Measurements from ENCODE around the gene SLC29A2. TPM values are rescaled to one million over a fixed set of nuclear protein-coding genes. Genes with fewer than 3 reads are reported as not detected.
A peak's percentile ranks its signal among the peaks of the same experiment; 100 is the strongest.

SLC29A2 gene
- total RNA-seq, 8 experiments from 2014 or later, result 0.56 to 15.7 (median 3.5) TPM

GRCh38 chr11:66317322-66317722, 54.2 kb downstream of the SLC29A2 start:
- H3K4me1 ChIP-seq (replicated peaks in 1 of 2), result peaks cover 32 to 38% of the 10 kb centered on the region in 2 donors
- H3K27ac ChIP-seq, result peak overlapping the region; percentile 73 to 78
- peak in 6 of 8 experiments; percentile 0 to 6 (median 2) for ATAC-seq (replicated peaks in 6 of 8)
- H3K4me3 ChIP-seq, result no peak overlapping the region
- no CpG with 5 or more reads among the region's 14 CpGs for WGBS, 10 experiments
- in situ Hi-C loops (cut with MboI; ENCODE audit: low pct_unique_long_range_greater_than_20kb in 2 of 9, low sequenced_read_pairs in 9 of 9, unreplicated experiment in 9 of 9), result no loop called here

GRCh38 chr11:66316849-66317251, 54.7 kb downstream of the SLC29A2 start, which contains the start of gene CD248:
CD248 (minus strand) TSS chr11:66317044; CDS start chr11:66317027, 17 bp downstream.
- peaks cover 32 to 38% of the 10 kb centered on the region in 2 donors for H3K4me1 ChIP-seq (replicated peaks in 1 of 2)
- in situ Hi-C loops (cut with MboI; ENCODE audit: low pct_unique_long_range_greater_than_20kb in 2 of 9, low sequenced_read_pairs in 9 of 9, unreplicated experiment in 9 of 9), result no loop called here
- H3K4me3 ChIP-seq, result no peak within 1 kb of the TSS
- peak within 1 kb of the TSS; percentile 73 to 78 for H3K27ac ChIP-seq
- WGBS, 10 experiments, result no CpG with 5 or more reads among the region's 29 CpGs
- peak in 7 of 8 experiments; percentile 2 to 17 (median 5) for ATAC-seq (replicated peaks in 6 of 8)

- H3K4me3 ChIP-seq, result no peak overlapping the region
Measured at GRCh38 chr11:66315921-66316811, 55.4 kb downstream of the SLC29A2 start.

GRCh38 chr11:66315498-66315885, 56.1 kb downstream of the SLC29A2 start:
- H3K4me3 ChIP-seq, result no peak overlapping the region
- in situ Hi-C loops (cut with MboI; ENCODE audit: low pct_unique_long_range_greater_than_20kb in 2 of 9, low sequenced_read_pairs in 9 of 9, unreplicated experiment in 9 of 9), result no loop called here
- no peak for ATAC-seq (replicated peaks in 6 of 8)
- H3K4me1 ChIP-seq (replicated peaks in 1 of 2), result peaks cover 32 to 38% of the 10 kb centered on the region in 2 donors
- WGBS, 10 experiments, result 0 to 100% (median 6%) methylated on average over 1 to 4 of the region's 14 CpGs; no CpG with 5 or more reads in 7 of the 10 experiments
- no peak overlapping the region for H3K27ac ChIP-seq

More at GRCh38 chr11:66315921-66316811, 55.4 kb downstream of the SLC29A2 start:
- ATAC-seq (replicated peaks in 6 of 8), result no peak
- peak overlapping the region in 1 of 2 donors; percentile 18 for H3K27ac ChIP-seq
- 0 to 100% (median 84%) methylated on average over 1 to 16 of the region's 52 CpGs; no CpG with 5 or more reads in 3 of the 10 experiments for WGBS, 10 experiments
- in situ Hi-C loops (cut with MboI; ENCODE audit: low pct_unique_long_range_greater_than_20kb in 2 of 9, low sequenced_read_pairs in 9 of 9, unreplicated experiment in 9 of 9), result no loop called here
- peaks cover 32 to 38% of the 10 kb centered on the region in 2 donors for H3K4me1 ChIP-seq (replicated peaks in 1 of 2)

GRCh38 chr11:66314561-66315497, 56.7 kb downstream of the SLC29A2 start:
- in situ Hi-C loops (cut with MboI; ENCODE audit: low pct_unique_long_range_greater_than_20kb in 2 of 9, low sequenced_read_pairs in 9 of 9, unreplicated experiment in 9 of 9), result no loop called here
- WGBS, 10 experiments, result 13 to 100% (median 75%) methylated on average over 1 to 7 of the region's 17 CpGs; no CpG with 5 or more reads in 6 of the 10 experiments
- Histone ChIP-seq H3K27ac (no peak overlapping the region), H3K4me1 (replicated peaks in 1 of 2) (peaks cover 32 to 38% of the 10 kb centered on the region in 2 donors), H3K4me3 (no peak overlapping the region)
- ATAC-seq (replicated peaks in 6 of 8), result no peak

GRCh38 chr11:66314186-66314501, 57.4 kb downstream of the SLC29A2 start:
- no peak for ATAC-seq (replicated peaks in 6 of 8)
- no peak overlapping the region for H3K27ac ChIP-seq
- peaks cover 32 to 38% of the 10 kb centered on the region in 2 donors for H3K4me1 ChIP-seq (replicated peaks in 1 of 2)
- H3K4me3 ChIP-seq, result no peak overlapping the region
- in situ Hi-C loops (cut with MboI; ENCODE audit: low pct_unique_long_range_greater_than_20kb in 2 of 9, low sequenced_read_pairs in 9 of 9, unreplicated experiment in 9 of 9), result no loop called here
- WGBS, 10 experiments, result 0 to 100% (median 60%) methylated on average over 1 of the region's 1 CpG; no CpG with 5 or more reads in 5 of the 10 experiments

- WGBS, 10 experiments, result 30 to 86% (median 39%) methylated on average over 1 to 4 of the region's 38 CpGs; no CpG with 5 or more reads in 7 of the 10 experiments
- H3K27ac ChIP-seq, result peak overlapping the region; percentile 79 to 92
- H3K4me3 ChIP-seq, result peak overlapping the region; percentile 25 to 39 (median 32)
- peaks cover 30 to 36% of the 10 kb centered on the region in 2 donors for H3K4me1 ChIP-seq (replicated peaks in 1 of 2)
- ATAC-seq (replicated peaks in 6 of 8), result peak in 3 of 8 experiments; percentile 0 to 8 (median 6)
- in situ Hi-C loops (cut with MboI; ENCODE audit: low pct_unique_long_range_greater_than_20kb in 2 of 9, low sequenced_read_pairs in 9 of 9, unreplicated experiment in 9 of 9), result no loop called here
Measured at GRCh38 chr11:66313321-66314185, 58.0 kb downstream of the SLC29A2 start.

- peak overlapping the region; percentile 79 to 92 for H3K27ac ChIP-seq
- 0 to 6% methylated on average over 1 to 3 of the region's 52 CpGs; no CpG with 5 or more reads in 8 of the 10 experiments for WGBS, 10 experiments
- H3K4me3 ChIP-seq, result peak overlapping the region; percentile 32 to 41 (median 39)
- H3K4me1 ChIP-seq (replicated peaks in 1 of 2), result peaks cover 22 to 28% of the 10 kb centered on the region in 2 donors
- in situ Hi-C loops (cut with MboI; ENCODE audit: low pct_unique_long_range_greater_than_20kb in 2 of 9, low sequenced_read_pairs in 9 of 9, unreplicated experiment in 9 of 9), result no loop called here
- peak; percentile 62 to 85 (median 80) for ATAC-seq (replicated peaks in 6 of 8)
Measured at GRCh38 chr11:66312549-66313320, 58.8 kb downstream of the SLC29A2 start.

Other genes starting within 250 kb of the SLC29A2 start
- gene KLC2, start 114.1 kb downstream of the SLC29A2 start, total RNA-seq, result 10 to 100 TPM in 7 of 8 experiments, 1 to 10 TPM in 1; 8.2 to 44.2 (median 28.3) TPM
- gene RAB1B, start 103.1 kb downstream of the SLC29A2 start, total RNA-seq, result 100 to 1,000 TPM in 2 of 8 experiments, 10 to 100 TPM in 6; 43.1 to 114 (median 88.0) TPM
- gene CNIH2, start 93.6 kb downstream of the SLC29A2 start, total RNA-seq, result 10 to 100 TPM in 5 of 8 experiments, 1 to 10 TPM in 2, under 1 TPM in 1; 0.41 to 53.9 (median 32.4) TPM
- gene YIF1A, start 82.6 kb downstream of the SLC29A2 start, total RNA-seq, result 100 to 1,000 TPM in 4 of 8 experiments, 10 to 100 TPM in 4; 58.0 to 172 (median 101) TPM
- 1 to 10 TPM in 6 of 8 experiments, under 1 TPM in 1, not detected in 1; 0.63 to 8.3 (median 3.7) TPM for gene TMEM151A, start 79.9 kb downstream of the SLC29A2 start, total RNA-seq
- 100 to 1,000 TPM in 1 of 8 experiments, 10 to 100 TPM in 1, 1 to 10 TPM in 3, under 1 TPM in 3; 0.27 to 126 (median 3.8) TPM for gene CD248, start 54.7 kb downstream of the SLC29A2 start, total RNA-seq
- 10 to 100 TPM in 1 of 8 experiments, 1 to 10 TPM in 5, under 1 TPM in 2; 0.60 to 24.5 (median 4.4) TPM for gene RIN1, start 35.3 kb downstream of the SLC29A2 start, total RNA-seq
- 10 to 100 TPM; 17.5 to 55.5 (median 34.7) TPM for gene BRMS1, start 26.7 kb downstream of the SLC29A2 start, total RNA-seq
- 100 to 1,000 TPM in 1 of 8 experiments, 10 to 100 TPM in 7; 18.8 to 161 (median 44.9) TPM for gene B4GAT1, start 24.1 kb downstream of the SLC29A2 start, total RNA-seq
- 10 to 100 TPM in 1 of 8 experiments, 1 to 10 TPM in 2, under 1 TPM in 5; 0.10 to 19.1 (median 0.32) TPM for gene NPAS4, start 49.3 kb upstream of the SLC29A2 start, total RNA-seq
- 10 to 100 TPM; 19.5 to 66.0 (median 25.3) TPM for gene MRPL11, start 67.1 kb upstream of the SLC29A2 start, total RNA-seq
- 10 to 100 TPM in 5 of 8 experiments, 1 to 10 TPM in 3; 5.4 to 16.9 (median 11.1) TPM for gene PELI3, start 95.1 kb upstream of the SLC29A2 start, total RNA-seq
- gene DPP3, start 108.7 kb upstream of the SLC29A2 start, total RNA-seq, result 10 to 100 TPM; 26.3 to 74.9 (median 35.4) TPM
- 10 to 100 TPM; 20.7 to 54.3 (median 27.6) TPM for gene BBS1, start 138.9 kb upstream of the SLC29A2 start, total RNA-seq
- 10 to 100 TPM in 2 of 8 experiments, 1 to 10 TPM in 6; 5.2 to 12.7 (median 8.4) TPM for gene ZDHHC24, start 174.3 kb upstream of the SLC29A2 start, total RNA-seq
- under 1 TPM in 4 of 8 experiments, not detected in 4; 0.05 to 0.18 (median 0.10) TPM for gene ACTN3, start 175.1 kb upstream of the SLC29A2 start, total RNA-seq
- gene CTSF, start 196.8 kb upstream of the SLC29A2 start, total RNA-seq, result 10 to 100 TPM in 5 of 8 experiments, 1 to 10 TPM in 3; 5.4 to 46.1 (median 22.8) TPM
- under 1 TPM; 0.36 to 0.96 (median 0.67) TPM for gene CCDC87, start 221.3 kb upstream of the SLC29A2 start, total RNA-seq
- gene CCS, start 221.4 kb upstream of the SLC29A2 start, total RNA-seq, result 10 to 100 TPM; 29.6 to 61.9 (median 36.6) TPM
- 10 to 100 TPM; 31.7 to 88.4 (median 49.3) TPM for gene RBM14, start 244.9 kb upstream of the SLC29A2 start, total RNA-seq